HG03280 (cell line): Measurements from ENCODE around the gene CPNE7.
"Not testable (repeated sequence)": the region's sequence is repeated elsewhere in the genome, so short reads cannot be mapped to it uniquely, and the experiment has no call there.

Experiments used
- ATAC-seq: cut with Tn5 transposase; IDR thresholded peaks from one replicate; pipeline ENCODE4 v1.9.1; 2021; ENCODE audit warnings: mild to moderate bottlenecking, moderate library complexity; ENCODE audit not compliant: unreplicated experiment

CPNE7 gene

DNA sequence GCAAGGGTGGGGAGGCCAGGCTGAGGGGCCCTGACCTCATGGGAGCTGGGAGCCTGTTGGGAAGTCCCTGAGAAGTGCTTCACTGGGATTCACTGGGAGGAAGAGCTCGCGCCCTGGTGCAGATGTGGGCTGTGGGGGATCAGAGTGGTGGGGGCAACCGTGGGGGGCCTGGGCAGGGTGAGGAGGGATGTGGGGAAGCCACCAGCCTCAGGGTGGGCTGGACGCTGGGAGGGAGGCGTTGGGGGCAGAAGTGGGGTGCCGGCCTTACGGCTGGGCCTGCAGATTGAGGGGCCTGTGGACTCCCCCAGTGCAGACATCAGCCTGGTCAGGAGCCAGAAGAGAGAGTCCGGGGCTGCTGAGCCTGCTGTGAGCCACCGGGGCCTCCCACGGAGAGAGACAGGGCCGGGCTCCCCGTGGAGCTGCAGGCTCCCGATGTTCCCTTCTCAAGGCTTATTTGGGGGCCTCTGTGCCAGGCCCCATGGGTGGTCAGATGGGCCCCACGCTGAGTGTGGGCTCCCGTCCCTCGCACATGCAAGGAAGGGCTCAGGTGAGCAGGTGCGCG is 45.7 kb downstream of the CPNE7 start:
- ATAC-seq = no peak

DNA sequence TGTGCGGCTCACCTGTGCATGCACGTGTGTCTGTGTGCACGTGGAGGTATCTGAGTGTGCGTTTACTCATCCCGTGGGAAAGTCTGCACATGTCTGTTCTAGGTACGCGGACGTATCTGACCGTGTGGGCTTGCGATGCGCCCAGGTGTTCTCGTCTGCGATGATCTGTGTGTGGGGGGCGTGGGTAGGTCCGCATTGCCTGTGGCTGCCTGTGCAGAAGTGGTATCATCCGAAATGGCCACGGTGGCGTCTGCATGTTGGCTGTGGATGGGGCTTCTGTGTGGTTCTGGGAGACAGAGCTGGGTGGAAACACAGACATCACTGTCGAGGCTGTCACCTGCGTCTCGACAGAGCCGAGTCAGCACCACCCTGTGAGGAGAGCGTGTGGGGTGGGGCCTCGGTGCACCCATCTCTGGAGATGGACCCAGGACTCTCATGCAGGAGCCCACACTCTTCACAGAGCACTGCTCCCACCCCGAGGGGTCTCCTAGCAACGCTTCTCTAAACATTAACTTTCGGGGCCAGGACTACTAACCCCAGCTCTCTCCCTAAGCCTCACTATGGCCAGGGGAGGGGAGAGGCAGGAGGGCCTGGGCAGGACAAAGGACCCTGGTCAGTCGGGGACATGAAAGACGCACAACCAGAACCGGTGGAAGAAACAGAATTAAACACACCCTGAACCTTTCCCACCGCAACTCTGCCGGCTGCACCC is 46.3 kb downstream of the CPNE7 start:
- no peak for ATAC-seq

DNA sequence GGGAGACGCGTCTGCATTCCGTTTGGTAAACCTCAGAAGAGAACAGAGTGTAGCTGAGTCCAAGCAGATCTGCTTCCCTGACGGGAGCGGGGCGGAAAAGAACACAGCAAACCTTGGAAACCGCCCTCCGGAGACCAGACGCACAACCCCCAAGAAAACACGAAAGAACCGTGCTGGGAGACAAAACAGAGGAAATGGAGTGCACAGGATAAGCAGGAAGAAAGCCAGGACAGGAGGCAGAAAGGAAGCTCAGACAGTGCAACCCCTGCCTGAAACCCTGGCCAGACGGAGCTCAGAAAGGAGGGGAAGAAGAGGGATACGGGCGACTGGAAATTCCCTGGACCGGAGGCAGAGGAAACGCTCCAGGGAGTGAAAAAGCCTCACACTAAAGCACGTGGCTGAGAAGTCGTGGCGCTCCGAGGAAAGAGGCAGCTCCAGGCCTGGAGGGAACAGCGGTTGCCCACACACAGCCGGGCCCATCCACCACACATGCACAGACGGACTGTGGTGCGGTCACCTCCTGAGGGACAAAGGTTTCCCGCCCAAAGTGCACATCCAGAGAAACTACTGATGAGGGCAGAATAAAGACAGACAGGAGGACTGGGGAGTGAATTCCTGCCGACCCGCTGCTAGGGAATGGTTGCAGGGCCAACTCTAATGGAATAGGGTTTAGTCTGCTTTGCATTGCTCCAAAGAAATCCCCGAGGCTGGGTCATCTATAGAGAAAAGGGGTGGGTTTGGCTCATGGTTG is 48.1 kb downstream of the CPNE7 start:
- no peak for ATAC-seq

DNA sequence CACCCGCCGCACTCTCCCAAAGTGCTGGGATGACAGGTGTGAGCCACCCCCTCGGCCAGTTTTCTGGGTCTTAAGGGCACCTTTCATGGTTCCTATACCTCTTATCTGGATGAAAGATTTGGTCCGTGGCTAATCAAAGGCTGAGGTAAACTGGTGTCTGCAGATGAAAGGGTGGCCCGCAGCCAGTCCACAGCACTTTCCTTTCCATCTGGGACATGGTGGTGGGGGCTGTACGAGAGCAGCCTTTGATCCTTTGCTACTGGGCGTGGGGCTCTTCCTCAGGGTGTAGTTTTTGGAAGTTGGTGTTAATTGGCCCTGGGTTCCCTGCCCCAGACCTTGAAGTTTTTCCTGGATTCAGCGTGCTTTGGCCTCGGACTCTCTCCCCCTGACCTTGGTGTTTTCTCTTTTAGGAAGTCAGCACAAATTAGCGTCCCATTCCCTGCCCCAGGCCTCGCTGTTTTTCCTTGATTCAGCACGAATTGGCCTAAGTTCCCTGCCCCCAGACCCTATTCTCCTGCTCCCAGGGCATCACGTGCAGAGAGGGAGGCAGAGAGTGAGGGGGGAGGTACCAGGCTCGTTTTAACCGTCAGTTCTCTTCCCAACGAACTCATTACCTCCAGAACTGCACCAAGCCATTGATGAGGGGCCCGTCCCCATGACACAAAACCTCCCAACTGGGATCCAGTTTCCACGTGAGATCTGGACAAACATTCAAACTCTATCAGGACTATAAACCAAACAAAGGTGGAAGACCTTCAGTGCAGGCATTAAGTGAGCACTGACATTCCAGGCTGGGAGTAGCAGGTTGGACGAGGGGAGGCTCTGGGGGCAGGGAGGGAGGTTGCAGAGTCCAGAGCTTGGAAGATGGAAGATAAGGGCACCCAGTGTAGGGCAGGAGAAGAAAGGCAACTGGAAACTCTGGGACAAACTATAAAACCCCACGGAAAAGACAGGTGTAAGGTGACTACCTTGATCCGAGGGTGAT is 49.5 kb downstream of the CPNE7 start:
- no peak for ATAC-seq

DNA sequence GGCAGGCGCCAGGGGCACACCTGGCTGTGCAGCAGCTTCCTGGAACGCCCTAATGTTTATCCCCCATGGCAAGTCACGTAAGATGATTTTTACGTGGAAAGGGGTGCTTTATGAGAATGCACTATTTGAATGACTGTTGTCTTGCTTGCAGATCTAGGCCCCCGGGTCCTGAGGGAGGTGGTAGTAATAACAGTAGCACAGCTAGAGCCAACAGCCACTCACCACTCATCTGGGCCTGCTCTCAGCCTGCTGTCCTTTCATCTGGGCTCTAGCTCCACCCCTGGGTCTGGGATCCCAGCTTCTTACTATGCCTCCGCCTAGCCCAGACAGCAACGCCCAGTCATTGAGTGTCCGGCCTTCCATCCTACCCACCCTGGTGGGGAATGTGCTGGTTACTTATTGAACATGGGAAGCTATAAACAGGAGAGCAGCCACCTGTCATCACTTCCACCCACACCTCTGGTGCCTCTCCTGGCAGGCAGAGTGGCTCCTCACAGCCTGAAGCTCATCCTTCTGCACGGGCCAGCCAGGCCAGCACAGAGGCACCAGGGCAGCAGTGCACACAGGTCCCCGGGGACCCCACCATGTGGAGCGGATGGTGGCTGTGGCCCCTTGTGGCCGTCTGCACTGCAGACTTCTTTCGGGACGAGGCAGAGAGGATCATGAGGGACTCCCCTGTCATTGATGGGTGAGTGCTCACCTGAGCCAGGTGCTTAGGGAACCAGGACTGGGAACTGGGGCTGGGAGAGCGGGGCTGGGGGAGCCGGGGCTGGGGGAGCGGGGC is 54.5 kb downstream of the CPNE7 start:
- no peak for ATAC-seq

DNA sequence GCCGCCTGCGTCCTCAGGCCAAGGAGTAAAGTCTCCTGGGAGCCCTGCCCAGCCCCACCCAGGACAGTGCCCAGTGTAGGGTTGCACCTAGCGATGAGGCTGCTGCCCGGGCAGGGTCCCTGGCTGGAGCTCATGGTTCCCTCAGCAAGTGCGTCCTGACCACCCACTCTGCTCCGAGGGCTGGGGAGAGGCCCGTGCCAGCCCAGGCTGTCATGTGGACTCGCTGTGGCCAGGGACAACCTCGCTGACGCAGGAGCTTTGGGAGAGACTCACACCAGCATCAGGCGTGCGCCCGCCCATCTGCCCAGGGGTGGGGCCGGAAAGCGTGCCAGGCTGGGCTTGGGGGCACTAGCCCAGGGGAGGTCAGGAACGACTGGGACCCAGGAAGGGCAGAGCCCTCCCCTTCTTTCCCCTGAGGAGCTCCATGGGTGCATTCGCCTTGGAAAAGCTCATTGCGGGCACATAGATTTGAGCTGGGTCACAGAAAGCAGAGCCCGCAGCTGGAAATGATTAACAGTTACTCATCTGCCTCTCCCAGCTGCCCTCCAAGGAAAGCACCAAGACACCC is 57.6 kb downstream of the CPNE7 start:
- ATAC-seq = no peak

DNA sequence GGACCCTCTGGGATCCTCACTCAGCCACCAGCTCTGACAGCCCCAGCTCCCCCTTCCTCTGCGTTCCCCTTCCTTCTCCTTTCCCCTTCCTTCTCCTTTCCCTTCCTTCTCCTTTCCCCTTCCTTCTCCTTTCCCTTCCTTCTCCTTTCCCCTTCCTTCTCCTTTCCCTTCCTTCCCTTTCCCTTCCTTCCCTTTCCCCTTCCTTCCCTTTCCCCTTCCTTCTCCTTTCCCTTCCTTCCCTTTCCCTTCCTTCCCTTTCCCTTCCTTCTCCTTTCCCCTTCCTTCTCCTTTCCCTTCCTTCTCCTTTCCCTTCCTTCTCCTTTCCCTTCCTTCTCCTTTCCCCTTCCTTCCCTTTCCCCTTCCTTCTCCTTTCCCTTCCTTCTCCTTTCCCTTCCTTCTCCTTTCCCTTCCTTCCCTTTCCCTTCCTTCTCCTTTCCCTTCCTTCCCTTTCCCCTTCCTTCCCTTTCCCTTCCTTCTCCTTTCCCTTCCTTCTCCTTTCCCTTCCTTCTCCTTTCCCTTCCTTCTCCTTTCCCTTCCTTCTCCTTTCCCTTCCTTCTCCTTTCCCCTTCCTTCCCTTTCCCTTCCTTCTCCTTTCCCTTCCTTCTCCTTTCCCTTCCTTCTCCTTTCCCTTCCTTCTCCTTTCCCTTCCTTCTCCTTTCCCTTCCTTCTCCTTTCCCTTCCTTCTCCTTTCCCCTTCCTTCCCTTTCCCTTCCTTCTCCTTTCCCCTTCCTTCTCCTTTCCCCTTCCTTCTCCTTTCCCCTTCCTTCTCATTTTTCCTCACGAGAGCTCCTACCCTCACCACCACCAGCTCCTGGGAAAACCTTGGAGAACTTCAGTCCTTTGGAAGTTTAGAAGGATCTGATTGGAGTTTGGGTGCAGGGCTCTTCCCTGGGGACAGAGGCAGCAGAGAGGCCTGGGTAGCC is 59.2 kb downstream of the CPNE7 start:
- not testable (repeated sequence) for ATAC-seq

DNA sequence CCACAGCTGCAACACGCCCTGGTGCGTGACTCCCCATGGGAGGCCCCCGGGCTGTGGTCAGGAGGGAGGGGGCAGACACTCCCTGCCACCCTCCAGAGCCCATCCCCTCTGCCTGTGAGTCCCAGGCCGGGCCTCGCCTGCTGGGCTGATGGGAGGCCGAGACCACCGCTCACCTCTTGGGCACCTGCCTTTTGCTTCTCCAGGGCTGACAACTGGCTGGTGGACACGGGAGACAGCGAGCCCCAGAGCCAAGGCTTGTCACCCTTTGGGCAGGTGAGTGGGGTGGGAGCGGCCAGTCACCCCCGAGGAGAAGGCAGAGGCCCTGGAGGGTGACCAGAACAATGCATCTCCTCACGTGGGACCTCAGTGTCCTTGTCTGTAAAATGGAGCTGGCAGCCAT is 61.1 kb downstream of the CPNE7 start:
- ATAC-seq = no peak

DNA sequence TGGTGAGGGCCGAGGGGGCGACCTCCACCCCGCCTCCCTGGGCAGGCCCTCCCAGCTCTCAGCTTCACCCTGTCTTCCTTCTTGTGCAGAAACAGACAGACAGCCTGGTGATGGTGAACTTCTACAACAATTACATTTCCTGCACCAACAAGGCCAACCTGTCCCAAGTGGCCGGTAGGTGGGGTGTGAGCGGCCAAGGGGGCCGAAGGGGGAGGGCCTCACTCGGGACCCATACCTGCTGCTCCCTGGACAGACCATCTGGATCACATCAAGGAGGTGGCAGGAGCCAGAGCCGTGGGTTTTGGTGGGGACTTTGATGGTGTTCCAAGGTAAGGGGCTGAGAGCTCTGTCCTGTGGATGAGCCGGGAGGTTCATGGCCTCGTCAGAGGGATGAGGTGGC is 61.8 kb downstream of the CPNE7 start:
- ATAC-seq = no peak

DNA sequence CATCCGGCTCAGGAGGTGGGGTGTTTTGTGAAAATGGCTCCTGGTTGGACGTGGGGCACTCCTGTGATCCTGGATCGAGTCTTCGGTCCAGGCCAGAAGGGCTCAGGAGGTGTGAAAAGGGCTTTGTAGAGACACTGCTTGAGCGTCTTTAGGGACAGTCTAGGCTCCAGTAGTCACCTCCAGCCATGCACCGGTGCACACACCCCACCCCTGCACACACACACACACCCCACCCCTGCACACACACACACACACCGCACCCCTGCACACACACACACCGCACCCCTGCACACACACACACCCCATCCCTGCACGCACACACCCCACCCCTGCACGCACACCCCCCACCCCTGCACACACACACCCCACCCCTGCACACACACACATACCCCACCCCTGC is 62.9 kb downstream of the CPNE7 start:
- no peak for ATAC-seq

DNA sequence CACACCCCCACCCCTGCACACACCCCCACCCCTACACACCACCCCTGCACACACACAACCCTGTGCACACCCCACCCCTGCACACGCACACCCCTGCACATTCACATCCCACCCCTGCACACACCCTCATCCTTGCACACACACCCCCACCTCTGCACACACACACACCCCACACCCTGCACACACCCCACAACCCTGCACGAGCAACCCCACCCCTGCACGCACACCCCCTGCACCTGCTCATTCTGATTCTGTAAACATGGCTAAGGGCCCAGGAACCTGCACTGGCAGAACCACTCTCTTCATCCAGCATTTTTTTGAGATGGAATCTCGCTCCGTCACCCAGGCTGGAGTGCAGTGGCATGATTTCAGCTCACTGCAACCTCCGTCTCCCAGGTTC is 63.8 kb downstream of the CPNE7 start:
- ATAC-seq = no peak

DNA sequence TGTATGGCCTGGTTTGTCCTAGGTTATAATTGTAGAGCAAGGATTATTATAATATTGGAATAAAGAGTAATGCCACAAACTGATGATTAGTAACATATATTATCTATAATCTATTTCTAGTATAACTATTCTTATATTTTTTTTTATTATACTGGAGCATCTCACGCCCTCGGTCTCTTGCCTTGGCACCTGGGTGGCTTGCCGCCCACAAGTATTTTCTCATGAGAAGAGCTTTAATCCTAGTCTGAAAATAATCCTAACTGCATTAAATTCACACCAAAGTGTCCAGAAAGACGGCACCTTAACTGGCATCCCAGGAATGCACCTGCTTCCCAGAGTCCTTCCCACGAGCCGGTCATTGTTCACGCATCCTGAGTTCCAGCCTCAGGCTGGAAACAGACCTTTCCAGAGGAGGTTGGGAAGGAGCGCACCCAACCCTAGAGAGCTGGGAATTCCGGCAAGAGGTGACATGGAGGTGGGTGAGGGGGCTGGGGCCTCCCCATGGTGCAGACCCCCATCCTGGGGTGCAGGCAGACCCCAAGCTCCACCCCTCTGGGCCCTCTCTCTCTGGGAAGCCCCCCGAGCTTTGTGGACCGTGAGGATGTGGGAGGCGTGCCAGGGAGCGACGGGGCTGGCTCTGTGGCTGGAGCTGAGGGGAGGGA is 66.0 kb downstream of the CPNE7 start:
- no peak for ATAC-seq

DNA sequence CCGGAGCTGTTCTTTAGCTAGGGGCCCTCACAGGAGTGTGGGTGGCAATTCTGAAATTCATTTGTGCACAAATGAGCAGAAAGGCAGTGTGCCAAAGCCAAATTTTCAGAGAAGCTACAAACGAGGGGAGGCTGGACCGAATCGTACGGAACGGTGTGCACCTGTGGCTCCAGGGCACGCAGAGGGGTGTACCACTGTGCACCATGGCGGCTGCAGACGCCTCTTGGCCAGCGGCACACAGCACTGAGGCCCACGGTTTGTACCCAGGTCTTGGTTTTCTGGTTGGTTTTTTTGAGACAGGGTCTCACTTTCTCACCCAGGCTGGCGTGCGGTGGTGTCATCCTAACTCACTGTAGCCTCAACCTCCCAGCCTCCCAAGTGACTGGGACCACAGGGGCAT is 67.0 kb downstream of the CPNE7 start:
- no peak for ATAC-seq

DNA sequence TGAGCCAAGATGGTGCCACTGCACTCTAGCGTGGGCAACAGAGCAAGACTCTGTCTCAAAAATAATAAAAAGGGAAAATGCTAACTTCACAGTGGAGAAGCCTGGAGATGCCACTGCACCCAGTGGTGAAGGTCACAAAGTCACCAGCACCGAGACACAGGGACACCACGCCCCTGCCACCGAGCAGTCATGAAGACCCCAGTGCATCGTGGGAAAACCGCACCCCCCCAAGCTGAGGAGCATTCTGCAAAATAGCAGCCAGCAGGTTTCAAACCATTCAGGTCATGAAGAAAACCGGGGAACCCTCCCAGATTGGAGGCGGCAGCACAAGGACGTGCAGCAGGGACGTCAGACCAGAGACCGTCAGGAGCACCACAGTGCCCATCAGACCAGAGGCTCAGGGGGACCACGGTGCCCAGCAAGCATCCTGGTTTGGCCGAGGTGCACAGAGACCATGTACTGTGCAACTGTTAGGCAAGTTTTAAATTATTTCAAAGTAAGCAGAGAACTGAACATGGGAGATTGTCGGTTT is 68.3 kb downstream of the CPNE7 start:
- no peak for ATAC-seq

DNA sequence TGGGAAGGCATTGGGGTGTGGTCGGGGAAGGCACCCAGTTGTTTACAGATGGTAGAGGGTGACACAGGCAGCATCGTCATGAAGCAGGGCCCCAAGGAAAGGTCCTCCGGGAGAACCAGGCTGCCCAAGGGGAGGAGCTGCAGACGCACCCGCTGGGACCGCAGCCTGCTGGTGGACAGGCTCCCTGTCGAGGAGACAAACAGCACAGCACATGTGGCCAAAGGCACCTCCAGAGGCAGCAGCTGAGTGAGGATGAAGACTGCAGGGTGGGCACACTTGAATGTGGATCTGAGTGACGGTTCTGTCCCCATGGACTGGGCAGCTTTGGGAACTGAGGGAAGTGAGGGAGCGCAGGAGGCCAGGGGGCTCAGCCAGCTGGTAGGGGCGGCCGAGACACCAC is 69.6 kb downstream of the CPNE7 start:
- ATAC-seq = no peak

DNA sequence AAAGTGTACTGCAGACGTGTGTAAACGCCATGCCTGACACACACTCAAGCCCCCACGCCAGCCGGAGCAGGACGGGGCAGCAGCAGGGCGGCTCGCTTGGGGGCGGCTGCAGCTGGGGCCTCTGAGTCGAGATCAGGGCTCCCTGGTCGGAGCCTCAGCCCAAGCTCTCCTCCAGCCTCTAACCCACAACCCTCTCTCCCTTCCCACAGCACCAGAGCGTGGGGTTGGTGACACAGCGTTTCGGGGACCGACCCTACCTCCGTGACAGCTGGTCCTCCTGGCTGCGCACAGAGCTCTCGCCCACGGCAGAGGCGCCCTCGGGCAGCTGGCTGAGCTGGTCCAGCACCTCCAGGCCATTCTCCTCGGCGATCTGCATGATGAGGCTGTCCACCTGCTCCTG is 70.7 kb downstream of the CPNE7 start:
- ATAC-seq = no peak
